NCI-H2227 treated with DMSO at 0.1 percent for 48 hours (cell line): ENCODE data around the gene ST6GALNAC1.

Experiments
- DNase-seq: peaks from one replicate; lab custom pipeline; 2025; lab: John Stamatoyannopoulos, UW

Gene ST6GALNAC1, protein sequence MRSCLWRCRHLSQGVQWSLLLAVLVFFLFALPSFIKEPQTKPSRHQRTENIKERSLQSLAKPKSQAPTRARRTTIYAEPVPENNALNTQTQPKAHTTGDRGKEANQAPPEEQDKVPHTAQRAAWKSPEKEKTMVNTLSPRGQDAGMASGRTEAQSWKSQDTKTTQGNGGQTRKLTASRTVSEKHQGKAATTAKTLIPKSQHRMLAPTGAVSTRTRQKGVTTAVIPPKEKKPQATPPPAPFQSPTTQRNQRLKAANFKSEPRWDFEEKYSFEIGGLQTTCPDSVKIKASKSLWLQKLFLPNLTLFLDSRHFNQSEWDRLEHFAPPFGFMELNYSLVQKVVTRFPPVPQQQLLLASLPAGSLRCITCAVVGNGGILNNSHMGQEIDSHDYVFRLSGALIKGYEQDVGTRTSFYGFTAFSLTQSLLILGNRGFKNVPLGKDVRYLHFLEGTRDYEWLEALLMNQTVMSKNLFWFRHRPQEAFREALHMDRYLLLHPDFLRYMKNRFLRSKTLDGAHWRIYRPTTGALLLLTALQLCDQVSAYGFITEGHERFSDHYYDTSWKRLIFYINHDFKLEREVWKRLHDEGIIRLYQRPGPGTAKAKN

GRCh38 chr17:76643553-76644148 lies at the start of gene ST6GALNAC1:
TSS of gene ST6GALNAC1 (minus strand) at chr17:76643757. CDS start at chr17:76643638, 119 bp downstream.
- no peak for DNase-seq

- no peak for DNase-seq
These were observed 48.0 kb upstream of the ST6GALNAC1 start for GRCh38 chr17:76691379-76692191.

DNA sequence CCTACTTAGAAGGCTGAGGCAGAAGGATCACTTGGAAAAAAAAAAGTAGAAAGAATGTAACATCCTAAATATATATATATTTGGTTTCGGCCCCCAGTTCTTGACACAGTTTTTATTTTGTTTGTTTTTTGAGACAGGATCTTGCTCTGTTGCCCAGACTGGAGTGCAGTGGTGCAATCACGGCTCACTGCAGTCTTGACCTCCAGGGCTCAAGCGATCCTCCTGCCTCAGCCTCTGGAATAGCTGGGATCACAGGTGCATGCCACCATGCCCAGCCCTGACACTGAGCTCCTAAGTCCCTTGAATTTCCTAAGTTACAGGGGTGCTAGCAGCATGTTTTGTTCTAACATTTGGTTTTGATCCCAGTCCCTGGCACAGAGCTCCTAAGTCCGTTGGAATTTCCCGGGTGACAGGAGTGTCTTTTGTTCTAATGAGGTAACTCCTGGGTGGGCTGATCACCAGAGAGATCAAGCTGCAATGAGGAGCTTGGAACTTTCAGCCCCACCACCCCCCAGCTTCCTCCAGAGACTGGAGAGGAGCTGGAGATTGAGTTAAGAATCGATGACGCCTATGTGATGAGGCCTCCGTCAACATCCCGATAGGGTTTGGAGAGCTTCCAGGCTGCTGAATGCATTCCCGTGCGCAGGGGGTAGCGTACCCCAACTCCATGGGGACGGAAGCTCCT lies 47.2 kb upstream of the ST6GALNAC1 start:
- no peak for DNase-seq

DNA sequence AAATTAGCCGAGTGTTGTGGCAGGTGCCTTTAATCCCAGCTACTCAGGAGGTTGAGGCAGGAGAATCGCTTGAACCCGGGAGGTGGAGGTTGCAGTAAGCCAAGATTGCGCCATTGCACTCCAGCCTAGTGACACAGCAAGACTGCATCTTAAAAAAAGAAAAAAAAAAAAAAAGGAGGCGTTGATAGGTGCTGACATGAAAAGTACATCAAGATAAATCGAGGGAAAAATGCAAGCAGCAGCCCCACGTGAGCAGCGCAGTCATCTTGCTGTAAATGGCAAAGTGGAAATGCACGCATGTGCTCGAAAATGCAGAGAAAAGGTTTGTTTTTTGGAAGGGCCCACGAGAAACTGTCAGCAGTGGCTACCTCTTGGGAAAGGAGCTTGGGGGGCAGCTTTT lies 46.3 kb upstream of the ST6GALNAC1 start:
- DNase-seq: no peak

GRCh38 chr17:76688165-76688622 lies 44.6 kb upstream of the ST6GALNAC1 start:
- DNase-seq: no peak

DNA sequence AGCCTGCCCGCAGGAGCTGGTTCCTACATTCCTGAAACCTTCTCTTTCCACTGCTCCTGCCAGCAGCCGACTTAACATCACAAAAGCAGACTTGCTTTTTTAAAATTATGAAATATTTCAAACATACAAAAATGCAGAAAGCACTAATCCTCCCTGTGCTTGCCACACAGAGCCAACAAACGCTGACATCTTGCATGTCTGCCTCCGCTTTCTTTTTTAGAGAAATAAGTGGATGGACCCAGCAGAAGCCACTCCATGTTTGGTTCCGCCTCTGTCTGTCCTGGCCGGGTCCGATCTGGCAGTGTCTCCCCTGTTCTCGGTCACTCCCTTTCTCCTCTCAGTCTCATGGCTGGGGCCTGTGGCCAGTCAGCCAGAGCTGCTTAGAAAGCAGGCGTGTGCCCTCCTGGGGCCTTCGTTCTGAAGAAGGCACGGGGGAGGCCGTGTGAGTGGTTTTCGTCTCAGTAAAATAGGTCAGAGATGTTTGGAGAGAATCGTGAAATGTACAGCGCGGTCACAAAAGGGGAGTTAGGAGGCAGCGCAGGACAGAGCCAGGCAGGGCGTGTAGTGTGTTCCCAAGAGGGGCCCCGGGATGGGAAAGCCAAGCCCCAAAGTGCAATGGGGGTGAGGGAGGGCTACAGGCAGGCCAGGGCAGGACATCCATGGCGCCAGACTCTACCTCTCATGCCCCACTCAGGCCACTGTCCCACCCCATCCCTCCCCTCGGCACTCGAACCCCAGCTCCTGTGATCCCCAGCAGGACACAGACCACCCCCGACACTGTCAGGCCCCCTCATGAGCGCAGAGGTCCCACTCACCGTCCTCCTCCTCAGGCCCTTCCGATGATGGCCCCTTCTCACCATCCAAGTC lies 44.0 kb upstream of the ST6GALNAC1 start:
- DNase-seq: no peak

- peak; percentile 64 for DNase-seq
These were observed 43.2 kb upstream of the ST6GALNAC1 start for GRCh38 chr17:76686538-76687297.

DNA sequence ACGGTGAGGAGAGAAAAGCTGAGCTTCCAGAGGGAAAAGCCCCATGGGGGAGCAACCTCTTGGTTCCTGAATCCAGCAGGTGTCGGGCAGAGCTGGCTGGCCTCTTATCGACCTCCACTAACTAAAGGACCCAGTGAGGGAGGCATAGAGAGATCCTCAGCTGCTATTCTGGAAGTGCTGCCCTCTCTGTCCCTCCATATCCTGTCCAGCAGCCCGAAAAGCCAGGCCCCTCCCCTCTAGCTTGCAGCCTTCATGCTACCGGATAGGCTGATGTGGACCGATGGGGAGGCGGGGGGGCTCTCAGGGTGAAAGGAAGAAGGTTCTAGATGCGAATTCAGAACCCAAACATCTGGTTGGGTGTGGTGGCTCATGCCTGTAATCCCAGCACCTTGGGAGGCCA lies 42.3 kb upstream of the ST6GALNAC1 start:
- DNase-seq: no peak

DNA sequence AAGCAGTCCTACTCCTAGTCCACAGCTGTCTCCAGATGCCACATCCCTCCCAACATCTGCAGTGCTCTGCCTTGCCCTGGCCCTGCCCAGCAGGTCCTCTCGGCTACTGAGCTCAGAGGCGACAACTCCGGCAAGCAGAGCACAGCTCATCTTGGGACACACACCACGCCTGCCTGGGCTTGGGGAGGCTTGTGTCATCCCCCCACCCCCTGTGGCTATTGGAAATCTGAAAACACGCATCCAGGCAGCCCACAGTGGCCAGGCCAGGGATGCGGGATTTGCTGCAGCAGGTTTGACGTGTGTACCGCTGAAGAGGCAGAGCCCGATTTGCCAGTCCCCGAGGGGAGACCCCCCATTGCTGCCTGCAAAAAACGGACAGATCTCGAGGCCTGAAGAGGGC lies 41.8 kb upstream of the ST6GALNAC1 start:
- DNase-seq: no peak

- DNase-seq: no peak
These were observed 41.2 kb upstream of the ST6GALNAC1 start for GRCh38 chr17:76684756-76685155.

DNA sequence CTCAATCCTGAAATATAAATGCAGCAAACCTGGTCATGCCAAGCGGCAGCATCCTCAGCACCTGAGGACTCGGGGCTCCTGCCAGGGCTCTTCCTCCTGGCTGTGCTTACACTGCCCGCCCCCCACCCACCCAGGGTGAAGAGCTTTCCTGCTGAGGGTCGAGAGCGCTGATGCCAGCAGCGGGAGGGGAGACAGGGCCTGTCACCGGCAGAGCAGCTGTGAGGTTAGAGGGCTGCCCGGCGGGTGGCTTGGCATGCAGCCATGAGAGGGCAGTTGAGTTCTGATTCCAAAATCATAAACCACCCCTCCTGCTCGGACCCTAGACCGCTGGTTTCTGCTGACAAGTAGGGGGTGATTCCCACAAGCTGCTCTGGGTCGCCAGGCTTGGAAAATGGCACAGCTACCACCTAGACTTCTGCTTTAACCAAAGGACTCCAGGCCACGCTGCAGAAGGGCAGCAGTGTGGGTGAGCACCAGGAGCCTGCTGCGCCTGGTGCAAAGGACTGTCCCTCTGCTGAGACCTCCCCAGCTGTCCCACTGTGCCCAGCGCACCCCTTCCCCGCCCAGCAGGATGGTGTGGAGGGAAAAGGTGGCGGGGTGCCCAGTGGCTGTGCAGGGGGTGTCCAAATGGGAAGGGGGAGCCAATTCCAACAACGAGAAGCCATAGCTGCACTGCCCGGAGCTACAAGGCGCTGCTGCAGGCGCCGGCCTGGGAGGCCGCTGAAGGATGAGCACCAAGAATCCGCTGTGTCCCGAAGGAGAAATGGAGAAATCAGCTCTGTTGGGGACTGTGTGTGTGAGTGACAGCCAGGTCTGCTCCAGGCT lies 40.6 kb upstream of the ST6GALNAC1 start:
- no peak for DNase-seq

DNA sequence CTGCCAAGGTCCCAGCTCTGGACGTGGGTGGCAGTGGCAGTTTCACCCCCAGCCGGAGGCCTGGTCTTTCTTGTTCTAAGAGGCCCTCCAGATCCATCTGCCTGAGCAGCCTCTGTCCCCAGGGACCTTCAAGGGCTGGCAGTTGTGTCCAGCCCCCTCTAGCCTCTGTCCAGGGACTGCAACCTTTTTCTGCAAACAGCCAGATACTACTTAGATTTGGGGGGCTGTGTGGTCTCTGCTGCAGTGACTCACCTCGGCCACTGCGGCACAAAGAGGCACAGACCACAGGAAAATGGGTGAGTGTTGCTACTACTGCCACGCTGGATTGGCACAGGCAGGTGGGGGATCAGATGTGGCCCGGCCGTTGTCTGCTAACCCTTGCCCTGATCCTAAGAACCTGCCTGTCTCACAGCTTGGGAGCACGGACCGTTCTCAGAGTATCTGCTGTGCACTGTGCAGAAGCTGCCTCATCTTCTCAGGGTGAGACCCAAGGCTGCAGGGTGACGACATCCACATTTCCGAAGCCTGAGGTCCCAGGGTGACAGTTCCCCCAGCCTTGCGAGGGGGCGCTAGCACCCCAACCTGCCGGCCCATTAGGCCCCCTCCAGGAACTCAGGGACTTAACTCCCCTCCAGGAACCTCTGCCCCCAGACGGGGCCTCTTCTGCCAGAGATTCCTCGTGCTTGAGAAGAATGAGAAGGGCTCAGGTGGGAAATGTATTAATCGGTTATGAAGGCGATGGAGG lies 39.6 kb upstream of the ST6GALNAC1 start:
- no peak for DNase-seq

DNA sequence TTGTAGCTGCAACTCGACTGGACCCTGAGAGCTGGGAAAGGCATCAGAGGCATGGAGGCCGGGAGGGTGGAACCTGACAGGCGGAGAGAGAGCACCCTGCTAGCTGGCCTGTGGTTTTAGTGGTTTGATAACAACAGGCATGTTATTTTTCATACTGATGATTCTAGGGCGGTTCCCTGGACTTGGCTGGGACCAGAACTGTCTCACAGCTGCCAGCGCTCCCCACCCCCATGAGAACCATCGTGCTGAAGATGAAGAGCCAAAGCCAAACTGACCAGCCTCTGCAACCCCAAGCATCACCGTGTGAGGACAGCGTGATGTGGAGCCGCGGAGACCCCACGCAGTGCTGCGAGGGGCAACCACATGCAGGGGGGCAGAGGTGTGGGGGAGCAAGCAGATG lies 38.7 kb upstream of the ST6GALNAC1 start:
- no peak for DNase-seq

GRCh38 chr17:76681222-76682137 lies 37.9 kb upstream of the ST6GALNAC1 start:
- DNase-seq: peak; percentile 59

DNA sequence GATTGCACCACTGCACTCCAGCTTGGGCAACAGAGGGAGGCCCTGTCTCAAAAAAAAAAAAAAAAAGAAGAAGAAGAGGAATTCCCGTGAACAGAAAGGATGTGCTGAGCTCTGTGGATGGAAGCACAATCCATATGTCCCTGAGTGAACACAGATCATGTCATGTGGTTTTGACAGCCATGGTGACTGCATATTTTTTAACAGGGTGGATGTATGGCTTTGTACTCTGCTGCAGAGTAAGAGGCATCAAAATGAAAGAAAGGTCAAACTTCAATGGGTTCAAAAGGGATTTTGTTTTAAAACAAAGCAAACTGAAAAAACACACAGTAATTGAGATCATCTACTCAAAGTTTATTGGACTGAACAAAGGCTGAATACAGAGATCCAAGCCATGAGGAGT lies 35.7 kb upstream of the ST6GALNAC1 start:
- no peak for DNase-seq

DNA sequence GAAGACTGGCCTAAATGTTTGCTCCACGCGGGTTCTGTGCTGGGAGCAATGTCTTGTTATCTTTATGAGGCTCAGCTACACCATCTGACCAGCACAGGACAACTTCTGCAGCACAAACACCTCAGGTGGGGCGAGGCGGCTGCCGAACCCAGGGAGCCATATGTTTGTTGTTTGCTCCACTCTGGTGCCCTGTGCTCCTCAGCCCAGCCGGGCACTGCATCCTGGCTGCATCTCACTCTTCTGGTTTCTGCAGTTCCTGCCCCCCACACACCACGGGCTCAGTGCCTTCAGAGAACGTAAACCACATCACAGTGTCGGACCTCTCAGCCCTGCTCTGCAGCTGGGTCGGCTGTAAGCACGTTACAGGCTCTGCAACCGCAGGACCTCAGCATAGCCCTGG lies 34.8 kb upstream of the ST6GALNAC1 start:
- no peak for DNase-seq

DNA sequence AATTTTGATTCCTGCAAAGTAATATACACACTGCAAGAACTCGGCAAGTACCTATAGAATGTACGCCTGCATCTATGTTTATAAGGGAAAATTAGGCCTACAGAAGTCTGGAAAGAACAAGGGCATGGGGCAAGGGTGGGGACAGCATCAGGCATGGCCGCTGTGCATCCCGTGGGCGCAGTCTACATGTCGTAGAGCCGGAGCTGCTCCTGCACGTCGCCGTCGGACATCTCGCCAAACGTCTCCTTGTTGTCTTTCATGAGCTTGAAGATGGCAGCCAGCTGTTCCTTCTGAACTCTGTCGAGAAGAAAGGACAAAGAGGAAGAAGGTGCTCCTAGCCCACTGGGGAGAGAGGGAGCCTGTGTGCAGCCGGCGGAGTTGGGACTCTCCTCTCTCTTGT lies 33.8 kb upstream of the ST6GALNAC1 start:
- DNase-seq: no peak
